Urothelium cell line (cell line): ENCODE data around the gene EXD2.
"Not testable (repeated sequence)": the region's sequence is repeated elsewhere in the genome, so short reads cannot be mapped to it uniquely, and the experiment has no call there.

ENCODE experiments used
- DNase-seq: peaks from one replicate; pipeline ENCODE4 v3.0.0; 2011; ENCODE audit warnings: low spot score, mixed read lengths
- FAIRE-seq: peaks from 2 replicates; lab custom pipeline; 2011; peaks lifted over from hg19 to GRCh38; lab: Jason Lieb, UNC

The EXD2 gene

GRCh38 chr14:69274321-69274720 lies 83.0 kb downstream of the EXD2 start:
- DNase-seq (no peak), FAIRE-seq (no peak)

- DNase-seq (no peak), FAIRE-seq (no peak)
These were observed 84.0 kb downstream of the EXD2 start for GRCh38 chr14:69275331-69275730.

GRCh38 chr14:69277356-69277755 lies 86.1 kb downstream of the EXD2 start:
- not testable (repeated sequence) for FAIRE-seq, DNase-seq

GRCh38 chr14:69280746-69281291 lies 89.5 kb downstream of the EXD2 start:
- peak; percentile 79 for FAIRE-seq

GRCh38 chr14:69281450-69282169 lies 90.3 kb downstream of the EXD2 start:
- FAIRE-seq (peak; percentile 9), DNase-seq (no peak)

More at GRCh38 chr14:69280746-69281291, 89.5 kb downstream of the EXD2 start:
- no peak for DNase-seq

GRCh38 chr14:69282448-69282847 lies 91.2 kb downstream of the EXD2 start:
- FAIRE-seq, result no peak
- no peak for DNase-seq

DNA sequence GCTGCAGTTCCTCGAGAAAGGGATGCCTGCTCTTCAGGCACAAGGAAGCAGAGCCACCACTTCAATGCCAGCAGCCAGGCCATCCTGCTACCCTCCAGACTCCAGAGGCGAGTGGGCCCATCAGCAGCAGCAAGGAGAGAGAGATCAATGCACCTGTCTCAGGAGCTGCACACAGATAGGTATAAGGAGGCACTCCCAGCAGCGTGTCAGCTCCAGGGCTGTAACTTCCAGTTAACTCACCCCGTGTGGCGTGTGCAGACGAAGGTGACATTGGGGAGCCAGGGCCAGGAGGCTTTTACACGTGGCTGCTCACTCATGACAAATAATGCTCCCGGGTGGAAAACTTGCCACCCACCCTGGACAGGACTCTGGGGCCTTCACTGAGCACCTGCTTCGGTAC lies 92.9 kb downstream of the EXD2 start:
- peak; percentile 93 for FAIRE-seq
- DNase-seq, result no peak

DNA sequence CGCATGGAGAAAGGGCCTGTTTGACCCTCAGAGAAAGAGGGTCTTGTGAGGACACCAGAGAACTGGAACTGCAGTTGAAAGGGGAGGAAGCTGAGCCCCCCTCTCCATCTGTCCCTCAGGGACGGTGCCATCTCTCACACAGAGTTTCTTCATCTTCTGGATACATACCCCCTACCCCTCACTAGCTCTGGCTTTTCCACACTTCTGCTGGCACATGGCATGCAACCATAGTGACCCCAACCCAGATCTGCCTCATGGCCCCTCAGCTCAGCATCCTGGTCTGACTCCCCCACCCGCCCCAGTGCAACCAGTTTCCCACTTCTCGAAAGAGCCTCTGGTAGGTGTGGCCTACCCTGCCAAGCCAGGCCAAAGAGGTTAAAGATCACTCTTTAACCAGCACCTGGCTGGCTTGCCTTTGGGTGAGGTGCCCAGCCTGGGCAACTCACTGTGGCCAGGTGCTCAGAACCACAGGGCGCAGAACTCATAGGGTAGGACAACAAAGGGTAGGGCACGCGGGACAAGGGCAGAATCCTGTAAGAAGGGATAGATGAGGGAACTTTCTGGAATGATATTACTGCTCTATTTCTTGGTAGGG lies 94.5 kb downstream of the EXD2 start:
- FAIRE-seq (peak; percentile 37), DNase-seq (no peak)

DNA sequence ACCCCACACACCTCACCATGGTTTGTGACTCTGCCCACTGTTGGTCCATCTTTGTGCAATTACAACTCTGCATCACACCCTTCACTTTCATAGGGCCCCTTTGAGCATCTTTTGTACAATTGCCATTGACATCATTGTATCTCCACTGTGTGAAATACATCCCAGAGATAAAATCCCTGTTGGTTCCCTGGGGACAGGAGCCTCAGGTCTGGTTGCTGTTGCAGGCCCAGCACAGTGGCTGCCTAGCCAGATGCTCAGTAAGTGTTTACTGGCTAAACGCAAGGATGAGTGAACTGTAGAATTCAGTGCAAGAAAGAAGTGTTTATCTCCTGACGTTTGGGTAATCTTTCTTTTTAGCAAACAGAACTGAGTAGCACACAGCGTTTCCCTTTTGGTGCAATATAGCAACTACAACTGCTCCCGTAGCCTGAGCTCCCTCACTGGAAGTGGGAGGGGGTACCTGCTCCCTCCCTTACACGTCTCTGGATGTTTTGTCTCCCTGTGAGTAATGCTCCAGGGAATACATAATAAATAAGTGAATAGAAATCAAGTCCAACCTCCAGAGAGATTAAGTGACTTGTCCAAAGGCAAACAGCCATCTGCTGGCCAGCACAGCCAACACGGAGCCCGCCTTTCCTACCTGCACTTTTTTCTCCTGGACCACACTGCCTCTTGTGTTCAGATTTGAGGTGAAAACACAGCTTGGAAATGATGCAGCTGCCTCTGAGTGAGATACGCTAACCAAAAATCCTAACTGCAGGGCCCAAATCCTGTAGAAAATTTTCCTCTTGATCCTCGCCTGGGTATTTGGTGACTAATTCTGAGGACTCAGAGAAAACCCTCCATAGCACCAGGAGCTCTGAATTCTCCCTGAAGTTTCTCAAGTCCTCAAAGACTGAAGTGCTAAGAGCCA lies 96.1 kb downstream of the EXD2 start:
- FAIRE-seq (peak; percentile 87), DNase-seq (no peak)

GRCh38 chr14:69288011-69288771 lies 96.9 kb downstream of the EXD2 start:
- DNase-seq (no peak), FAIRE-seq (no peak)

- no peak for FAIRE-seq
These were observed 97.8 kb downstream of the EXD2 start for GRCh38 chr14:69288956-69289705.

DNA sequence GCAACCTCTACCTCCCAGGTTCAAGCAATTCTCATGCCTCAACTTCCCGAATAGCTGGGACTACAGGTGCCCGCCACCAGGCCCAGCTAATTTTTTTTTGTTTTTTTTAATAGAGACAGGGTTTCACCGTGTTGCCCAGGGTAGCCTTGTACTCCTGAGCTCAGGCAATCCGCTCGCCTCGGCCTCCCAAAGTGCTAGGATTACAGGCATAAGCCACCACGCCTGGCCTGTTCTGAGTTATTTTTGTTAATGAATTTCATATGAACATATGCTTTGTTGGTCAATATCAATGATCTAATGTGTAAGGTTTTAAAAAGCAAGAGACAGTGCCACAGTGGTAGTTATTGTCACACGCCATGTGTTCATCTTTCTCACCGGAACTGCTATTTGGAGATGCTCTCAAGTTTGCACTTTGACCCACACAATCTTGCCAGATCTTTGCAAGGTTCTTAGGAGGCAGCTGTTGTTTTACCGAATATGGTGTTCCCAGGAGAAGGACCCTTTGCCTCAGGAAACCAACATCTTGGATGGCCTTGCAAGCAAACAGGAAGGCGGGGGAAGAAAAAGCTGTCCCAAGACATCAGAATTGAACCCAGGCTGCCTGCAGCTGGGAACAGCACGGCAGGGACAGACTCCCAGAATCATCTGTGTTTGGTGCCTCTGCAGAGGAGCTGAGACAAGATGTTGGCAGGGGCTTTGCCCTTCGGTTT lies 98.7 kb downstream of the EXD2 start:
- DNase-seq (no peak), FAIRE-seq (peak; percentile 83)

More at GRCh38 chr14:69288956-69289705, 97.8 kb downstream of the EXD2 start:
- no peak for DNase-seq

GRCh38 chr14:69290881-69291280 lies 99.6 kb downstream of the EXD2 start:
- DNase-seq, FAIRE-seq: not testable (repeated sequence)

GRCh38 chr14:69291396-69291795 lies 100.1 kb downstream of the EXD2 start:
- DNase-seq (no peak), FAIRE-seq (peak; percentile 83)

DNA sequence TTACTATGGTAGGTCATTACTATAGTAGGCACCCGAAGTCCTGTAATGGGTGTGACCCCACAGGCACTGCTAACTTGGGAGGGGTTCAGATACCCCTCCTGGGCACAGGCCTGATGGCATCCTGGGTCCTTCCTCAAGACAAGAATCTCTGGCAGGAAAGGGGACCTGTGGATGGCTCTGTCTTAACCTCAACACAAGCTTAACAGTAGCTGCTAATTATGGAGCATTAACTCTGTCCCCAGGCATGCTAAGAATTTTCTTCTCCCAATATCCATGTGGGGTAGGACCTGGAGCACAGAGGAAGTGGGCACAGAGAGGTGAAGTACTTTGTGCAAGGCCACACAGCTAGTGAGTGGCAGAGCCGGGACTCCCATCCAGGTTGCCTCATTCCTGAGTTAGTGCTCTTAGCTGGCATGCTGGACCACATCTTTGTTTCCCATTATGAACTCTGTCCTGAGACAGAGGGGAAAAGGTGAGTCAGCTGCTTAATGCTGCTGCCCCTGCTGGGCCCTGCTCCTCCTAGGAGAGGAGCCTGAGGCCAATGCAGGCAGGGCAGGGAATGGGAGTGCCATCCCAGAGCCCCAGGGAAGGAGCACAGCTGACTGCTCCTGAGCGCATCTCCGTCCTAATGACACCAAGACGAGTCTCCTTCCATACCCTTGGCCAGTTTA lies 100.7 kb downstream of the EXD2 start:
- peak; percentile 47 for DNase-seq
- peak; percentile 77 for FAIRE-seq
